VCaP (cell line): Measurements from ENCODE around the gene TMBIM6.

Source experiments
- H3K27ac ChIP-seq: fragments of 450-650 bp; 2 replicates; pipeline ENCODE4 v1.5.1; 2017
- TF ChIP-seq, protein P1 (sequence below): fragments of 450-650 bp; conservative IDR thresholded peaks from 2 replicates; pipeline ENCODE4 v1.5.1; 2017; ENCODE audit warnings: mild to moderate bottlenecking, moderate library complexity

TMBIM6 gene

DNA sequence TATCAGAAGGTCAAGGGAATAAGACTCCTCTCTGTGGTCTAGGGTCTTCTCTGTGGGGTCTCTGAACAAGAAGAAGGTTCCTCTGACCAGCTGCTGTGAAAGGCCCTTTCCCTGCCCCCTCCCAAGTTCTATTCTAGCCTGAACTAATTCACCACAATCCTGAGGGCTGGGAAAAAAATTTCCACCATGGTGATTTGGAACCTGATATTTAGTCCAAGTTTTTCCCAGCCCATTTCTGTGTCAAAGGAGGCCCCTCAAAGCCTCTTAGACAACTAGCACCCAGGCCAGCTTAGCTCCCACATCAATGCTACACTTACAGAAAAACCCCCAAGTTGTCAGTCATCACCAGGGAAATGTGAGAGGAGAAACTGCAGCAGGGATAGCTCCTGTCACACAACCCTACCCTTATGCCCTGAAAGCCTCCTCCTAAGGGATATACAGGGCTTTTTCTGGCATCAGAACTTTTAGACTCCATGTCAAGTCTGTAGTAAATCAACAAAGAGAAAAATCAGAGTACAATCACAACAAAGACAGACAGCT lies 38.6 kb upstream of the TMBIM6 start:
- TF ChIP-seq, protein P1, sequence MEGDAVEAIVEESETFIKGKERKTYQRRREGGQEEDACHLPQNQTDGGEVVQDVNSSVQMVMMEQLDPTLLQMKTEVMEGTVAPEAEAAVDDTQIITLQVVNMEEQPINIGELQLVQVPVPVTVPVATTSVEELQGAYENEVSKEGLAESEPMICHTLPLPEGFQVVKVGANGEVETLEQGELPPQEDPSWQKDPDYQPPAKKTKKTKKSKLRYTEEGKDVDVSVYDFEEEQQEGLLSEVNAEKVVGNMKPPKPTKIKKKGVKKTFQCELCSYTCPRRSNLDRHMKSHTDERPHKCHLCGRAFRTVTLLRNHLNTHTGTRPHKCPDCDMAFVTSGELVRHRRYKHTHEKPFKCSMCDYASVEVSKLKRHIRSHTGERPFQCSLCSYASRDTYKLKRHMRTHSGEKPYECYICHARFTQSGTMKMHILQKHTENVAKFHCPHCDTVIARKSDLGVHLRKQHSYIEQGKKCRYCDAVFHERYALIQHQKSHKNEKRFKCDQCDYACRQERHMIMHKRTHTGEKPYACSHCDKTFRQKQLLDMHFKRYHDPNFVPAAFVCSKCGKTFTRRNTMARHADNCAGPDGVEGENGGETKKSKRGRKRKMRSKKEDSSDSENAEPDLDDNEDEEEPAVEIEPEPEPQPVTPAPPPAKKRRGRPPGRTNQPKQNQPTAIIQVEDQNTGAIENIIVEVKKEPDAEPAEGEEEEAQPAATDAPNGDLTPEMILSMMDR: no peak
- no peak overlapping the region for H3K27ac ChIP-seq

- no peak overlapping the region for H3K27ac ChIP-seq
- TF ChIP-seq, protein P1: no peak
These were observed 37.7 kb upstream of the TMBIM6 start for GRCh38 chr12:49703647-49704137.

- TF ChIP-seq, protein P1: no peak
- H3K27ac ChIP-seq: no peak overlapping the region
These were observed 35.8 kb upstream of the TMBIM6 start for GRCh38 chr12:49705479-49706134.

DNA sequence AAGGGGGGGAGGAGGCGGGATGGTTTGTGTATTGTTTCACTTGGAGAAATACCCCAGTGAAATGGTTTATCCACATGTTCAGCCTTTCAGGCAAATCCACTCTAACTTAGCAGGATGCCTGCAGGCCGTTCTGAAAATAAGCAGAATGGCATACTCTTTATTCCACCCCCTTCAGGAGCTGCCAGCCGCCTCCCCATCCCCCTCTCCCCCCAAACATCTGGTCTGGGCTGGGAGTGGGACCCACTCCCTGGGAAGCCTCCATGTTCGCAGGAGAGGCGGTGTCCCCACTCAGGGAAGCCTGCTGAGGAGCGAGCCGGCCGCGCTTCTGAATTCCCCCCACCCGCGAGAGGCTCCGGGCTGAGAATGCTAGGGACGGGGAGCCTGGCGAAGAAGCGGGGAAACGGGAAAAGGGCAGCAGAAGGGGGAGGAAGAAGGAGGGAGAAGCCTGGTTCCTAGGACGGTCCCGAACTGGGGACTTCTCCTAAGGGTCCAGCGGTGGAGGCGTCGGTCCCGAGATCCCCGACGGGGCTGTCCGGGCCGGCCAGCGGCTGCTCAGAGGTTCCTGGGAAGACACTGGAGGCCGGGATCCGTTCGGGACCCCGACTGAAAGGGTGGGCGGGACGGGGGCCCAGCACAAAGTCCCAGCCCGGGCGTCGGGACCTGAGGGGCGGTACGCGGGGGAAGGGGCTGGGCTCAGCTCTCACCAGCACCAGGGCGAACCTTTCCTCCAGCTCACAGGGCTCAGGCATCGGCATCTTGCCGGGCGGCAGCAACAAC lies 34.8 kb upstream of the TMBIM6 start:
- TF ChIP-seq, protein P1: no peak
- H3K27ac ChIP-seq: peak overlapping the region; percentile 68; the same call in 1 of the 2 replicates

DNA sequence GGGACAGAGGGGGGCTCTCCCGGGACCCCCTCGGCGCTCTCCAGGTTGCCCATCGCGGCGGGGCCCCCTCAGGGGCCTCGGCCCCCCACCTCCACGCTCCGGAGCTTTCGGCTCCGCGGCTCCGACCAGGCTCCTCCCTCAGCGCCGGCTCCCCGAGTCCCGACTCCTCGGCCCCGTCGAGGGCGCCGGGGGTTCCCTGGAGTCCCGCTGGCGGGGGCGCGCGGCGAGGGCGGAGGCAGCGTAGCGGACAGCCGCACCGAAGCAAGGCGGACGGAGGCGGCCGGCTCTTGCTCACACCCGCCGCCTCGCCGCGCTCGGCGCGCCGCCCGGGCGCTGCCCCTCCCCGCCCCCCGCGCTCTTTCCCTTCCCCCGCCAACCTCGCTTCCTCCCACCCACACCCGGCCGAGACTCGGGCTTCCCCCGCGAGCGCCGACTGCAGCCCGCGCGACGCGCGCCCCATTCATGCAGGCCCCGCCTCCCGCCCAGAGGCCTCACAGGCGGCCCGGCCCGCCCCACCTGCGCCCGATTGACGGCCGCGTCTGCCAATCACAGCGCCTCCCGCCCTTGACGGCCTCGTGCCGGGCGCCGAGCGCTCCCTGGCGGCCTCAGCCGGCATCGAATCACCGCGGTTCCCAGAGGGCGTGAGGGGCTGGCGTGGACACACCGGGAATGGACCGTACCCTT lies 34.1 kb upstream of the TMBIM6 start, which contains the start of gene FMNL3:
FMNL3 (minus strand) TSS at position 278 of the 684 bp plus-strand sequence; CDS start at position 53, 225 bp downstream.
- H3K27ac ChIP-seq: peak within 1 kb of the TSS; percentile 68; the same call in 1 of the 2 replicates

DNA sequence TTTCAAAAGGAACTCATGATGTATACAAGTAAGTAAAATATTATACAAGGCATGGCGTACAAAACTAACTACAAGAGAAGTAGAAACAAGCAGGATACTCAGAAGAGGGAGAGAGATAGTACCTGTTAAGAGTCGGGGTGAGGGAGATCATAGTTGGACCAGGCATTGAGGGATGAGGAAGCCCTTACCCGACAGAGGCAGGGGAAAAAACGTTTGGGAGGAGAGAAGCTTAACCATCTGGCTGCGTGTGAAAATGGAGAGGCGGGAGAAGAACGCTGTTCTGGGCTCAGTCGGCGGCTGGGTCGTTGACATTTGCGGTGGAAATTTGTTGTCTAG lies 33.6 kb upstream of the TMBIM6 start:
- no peak overlapping the region; the same call in 1 of the 2 replicates for H3K27ac ChIP-seq
- TF ChIP-seq, protein P1: no peak; the same call in none of the 2 replicates

More for the DNA sequence above, 34.1 kb upstream of the TMBIM6 start, which contains the start of gene FMNL3:
- TF ChIP-seq, protein P1: peak; percentile 98
